HepG2 (cell line): ENCODE measurements around the gene RAP2C. TPM values are rescaled to one million over a fixed set of nuclear protein-coding genes. Genes with fewer than 3 reads are reported as not detected.

Experiments
- CHD2 ChIP-seq: IDR thresholded peaks from 2 replicates; pipeline ENCODE4 v1.6.1; 2011; ENCODE audit warnings: low read depth, low read length, improper control_type of control experiment
- GABPB1 ChIP-seq: IDR thresholded peaks from 2 replicates; pipeline ENCODE4 v1.6.1; 2016; ENCODE audit warnings: mild to moderate bottlenecking, missing genetic modification reagents, moderate library complexity, missing compliant biosample characterization
- GATAD2A ChIP-seq: IDR thresholded peaks from 2 replicates; pipeline ENCODE4 v1.6.1; 2016
- HMGA1 ChIP-seq: sonication (generic); formaldehyde crosslinking; conservative IDR thresholded peaks from 2 replicates; pipeline ENCODE4 v1.4.0; 2020; ENCODE audit warnings: missing genetic modification reagents
- MAFF ChIP-seq: IDR thresholded peaks from 2 replicates; pipeline ENCODE4 v1.6.1; 2011; ENCODE audit warnings: low read depth, low read length, improper control_type of control experiment
- PHB2 ChIP-seq: fragments of 450-650 bp; IDR thresholded peaks from 2 replicates; pipeline ENCODE4 v1.6.1; 2018; ENCODE audit not compliant: partially characterized antibody
- RFX3 ChIP-seq: IDR thresholded peaks from 2 replicates; pipeline ENCODE4 v1.6.1; 2016; ENCODE audit warnings: missing biosample characterization, missing genetic modification reagents
- SOX13 ChIP-seq, 3 experiments: fragments of 450-650 bp in 1 of 3; sonication (generic) in 1 of 3; formaldehyde crosslinking in 1 of 3; IDR thresholded peaks in 2 of 3; conservative IDR thresholded peaks in 1 of 3; 2 replicates each; pipeline versions ENCODE4 v1.5.0 to v1.6.1; 2016 to 2020; ENCODE audit warnings: antibody characterized with exemption in 1 of 3, mild to moderate bottlenecking in 1 of 3, missing compliant biosample characterization in 1 of 3, missing genetic modification reagents in 1 of 3, moderate library complexity in 1 of 3
- ZBTB38 ChIP-seq: sonication (generic); formaldehyde crosslinking; IDR thresholded peaks from 2 replicates; pipeline ENCODE4 v1.5.1; 2020; ENCODE audit warnings: mild to moderate bottlenecking, missing genetic modification reagents
- ZFP37 ChIP-seq: sonication (generic); formaldehyde crosslinking; IDR thresholded peaks from 2 replicates; pipeline ENCODE4 v1.4.0; 2020; ENCODE audit warnings: missing genetic modification reagents, borderline replicate concordance
- ZNF660 ChIP-seq: sonication (generic); formaldehyde crosslinking; IDR thresholded peaks from 2 replicates; pipeline ENCODE4 v1.5.1; 2020; ENCODE audit warnings: mild to moderate bottlenecking, low read depth, missing genetic modification reagents, borderline replicate concordance
- polyA plus RNA-seq, 8 experiments: library from polyadenylated mRNA; depleted of rRNA in 3 of 8; stranded (reverse) in 7 of 8; unstranded in 1 of 8; fragments of >200 nt; fragmentation: Illumina TruSeq in 4 of 8; extraction: Trizol in 4 of 8; gene quantifications; 2 replicates each; pipeline versions ENCODE4 v1.2.1 to v1.2.3, GENCODE V29; 2011 to 2016; ENCODE audit warnings: low read depth in 4 of 8, missing spikeins in 1 of 8, mixed read lengths in 1 of 8; ENCODE audit not compliant: insufficient read depth in 1 of 8
- total RNA-seq, 5 experiments: library from RNA; depleted of rRNA; stranded (reverse); fragments of >200 nt; fragmentation: Illumina TruSeq; extraction: Trizol; gene quantifications; 2 replicates each; pipeline ENCODE4 v1.2.3, GENCODE V29; 2016; ENCODE audit warnings: low read depth in 1 of 5
- TF ChIP-seq, protein P1 (sequence below): sonication (generic); formaldehyde crosslinking; IDR thresholded peaks from 2 replicates; pipeline ENCODE4 v1.5.1; 2020; ENCODE audit warnings: mild to moderate bottlenecking, moderate library complexity, missing genetic modification reagents
- TF ChIP-seq, protein P2 (sequence below): sonication (generic); formaldehyde crosslinking; IDR thresholded peaks from 2 replicates; pipeline ENCODE4 v1.4.0; 2020; ENCODE audit warnings: mild to moderate bottlenecking, missing genetic modification reagents
- TF ChIP-seq, protein P3 (sequence below): sonication (generic); formaldehyde crosslinking; conservative IDR thresholded peaks from 2 replicates; pipeline ENCODE4 v1.4.0; 2020; ENCODE audit warnings: missing genetic modification reagents
- TF ChIP-seq, protein P4 (sequence below): sonication (generic); formaldehyde crosslinking; IDR thresholded peaks from 2 replicates; pipeline ENCODE4 v1.9.0; 2022; ENCODE audit warnings: low read depth, missing genetic modification reagents

Gene RAP2C
- total and polyA plus RNA-seq, 2 of the 13 experiments (the other 11 are each of a cell fraction or from before 2014, with no cell fraction given) = 8.0 to 28.5 TPM

DNA sequence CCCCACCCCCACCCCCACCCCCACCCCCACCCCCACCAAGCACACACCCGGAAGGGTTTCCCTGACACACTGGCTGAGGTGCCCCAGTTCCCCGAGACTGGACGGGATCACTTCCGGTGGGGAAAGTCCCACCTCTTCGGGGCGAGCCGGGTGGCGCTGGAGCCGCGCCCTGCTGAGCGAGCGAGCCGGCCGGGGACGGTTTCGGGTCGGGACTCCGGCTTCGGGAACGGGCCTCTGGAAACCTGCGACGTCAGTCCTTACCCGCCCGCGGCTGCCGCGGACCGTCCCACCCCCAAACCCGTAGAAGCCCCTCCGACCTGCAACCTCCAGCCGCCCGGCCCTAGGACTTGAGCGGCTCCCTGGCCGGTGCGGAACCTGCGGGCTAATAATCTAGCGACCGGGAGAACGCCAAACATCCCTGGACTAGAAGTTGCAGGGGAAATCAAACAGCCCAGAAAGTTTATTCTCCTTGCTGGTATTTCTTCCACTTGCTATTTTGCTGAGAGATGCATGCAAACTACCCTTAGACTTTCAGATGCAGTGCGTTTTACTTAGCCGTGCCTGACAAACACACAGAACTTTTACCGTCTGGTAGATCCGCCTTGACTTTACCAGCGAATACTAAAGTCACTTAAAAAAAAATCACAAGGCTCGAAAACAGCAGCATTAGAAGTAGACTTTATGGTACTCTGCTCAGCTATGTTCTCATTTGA lies 991 bp downstream of the RAP2C start (continued):
- TF ChIP-seq, protein P1, sequence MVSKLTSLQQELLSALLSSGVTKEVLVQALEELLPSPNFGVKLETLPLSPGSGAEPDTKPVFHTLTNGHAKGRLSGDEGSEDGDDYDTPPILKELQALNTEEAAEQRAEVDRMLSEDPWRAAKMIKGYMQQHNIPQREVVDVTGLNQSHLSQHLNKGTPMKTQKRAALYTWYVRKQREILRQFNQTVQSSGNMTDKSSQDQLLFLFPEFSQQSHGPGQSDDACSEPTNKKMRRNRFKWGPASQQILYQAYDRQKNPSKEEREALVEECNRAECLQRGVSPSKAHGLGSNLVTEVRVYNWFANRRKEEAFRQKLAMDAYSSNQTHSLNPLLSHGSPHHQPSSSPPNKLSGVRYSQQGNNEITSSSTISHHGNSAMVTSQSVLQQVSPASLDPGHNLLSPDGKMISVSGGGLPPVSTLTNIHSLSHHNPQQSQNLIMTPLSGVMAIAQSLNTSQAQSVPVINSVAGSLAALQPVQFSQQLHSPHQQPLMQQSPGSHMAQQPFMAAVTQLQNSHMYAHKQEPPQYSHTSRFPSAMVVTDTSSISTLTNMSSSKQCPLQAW (CRISPR knock-in tag) = no peak
- TF ChIP-seq CHD2 = peak; percentile 56
- TF ChIP-seq SOX13 (IDR thresholded peaks at IDR 0.05) = no peak
- TF ChIP-seq SOX13 (CRISPR knock-in tag; conservative IDR thresholded peaks at IDR 0.05 in 1 of 2, IDR thresholded peaks at IDR 0.05 in 1 of 2) = no peak
- TF ChIP-seq RFX3 (CRISPR knock-in tag) = no peak
- TF ChIP-seq, protein P2, sequence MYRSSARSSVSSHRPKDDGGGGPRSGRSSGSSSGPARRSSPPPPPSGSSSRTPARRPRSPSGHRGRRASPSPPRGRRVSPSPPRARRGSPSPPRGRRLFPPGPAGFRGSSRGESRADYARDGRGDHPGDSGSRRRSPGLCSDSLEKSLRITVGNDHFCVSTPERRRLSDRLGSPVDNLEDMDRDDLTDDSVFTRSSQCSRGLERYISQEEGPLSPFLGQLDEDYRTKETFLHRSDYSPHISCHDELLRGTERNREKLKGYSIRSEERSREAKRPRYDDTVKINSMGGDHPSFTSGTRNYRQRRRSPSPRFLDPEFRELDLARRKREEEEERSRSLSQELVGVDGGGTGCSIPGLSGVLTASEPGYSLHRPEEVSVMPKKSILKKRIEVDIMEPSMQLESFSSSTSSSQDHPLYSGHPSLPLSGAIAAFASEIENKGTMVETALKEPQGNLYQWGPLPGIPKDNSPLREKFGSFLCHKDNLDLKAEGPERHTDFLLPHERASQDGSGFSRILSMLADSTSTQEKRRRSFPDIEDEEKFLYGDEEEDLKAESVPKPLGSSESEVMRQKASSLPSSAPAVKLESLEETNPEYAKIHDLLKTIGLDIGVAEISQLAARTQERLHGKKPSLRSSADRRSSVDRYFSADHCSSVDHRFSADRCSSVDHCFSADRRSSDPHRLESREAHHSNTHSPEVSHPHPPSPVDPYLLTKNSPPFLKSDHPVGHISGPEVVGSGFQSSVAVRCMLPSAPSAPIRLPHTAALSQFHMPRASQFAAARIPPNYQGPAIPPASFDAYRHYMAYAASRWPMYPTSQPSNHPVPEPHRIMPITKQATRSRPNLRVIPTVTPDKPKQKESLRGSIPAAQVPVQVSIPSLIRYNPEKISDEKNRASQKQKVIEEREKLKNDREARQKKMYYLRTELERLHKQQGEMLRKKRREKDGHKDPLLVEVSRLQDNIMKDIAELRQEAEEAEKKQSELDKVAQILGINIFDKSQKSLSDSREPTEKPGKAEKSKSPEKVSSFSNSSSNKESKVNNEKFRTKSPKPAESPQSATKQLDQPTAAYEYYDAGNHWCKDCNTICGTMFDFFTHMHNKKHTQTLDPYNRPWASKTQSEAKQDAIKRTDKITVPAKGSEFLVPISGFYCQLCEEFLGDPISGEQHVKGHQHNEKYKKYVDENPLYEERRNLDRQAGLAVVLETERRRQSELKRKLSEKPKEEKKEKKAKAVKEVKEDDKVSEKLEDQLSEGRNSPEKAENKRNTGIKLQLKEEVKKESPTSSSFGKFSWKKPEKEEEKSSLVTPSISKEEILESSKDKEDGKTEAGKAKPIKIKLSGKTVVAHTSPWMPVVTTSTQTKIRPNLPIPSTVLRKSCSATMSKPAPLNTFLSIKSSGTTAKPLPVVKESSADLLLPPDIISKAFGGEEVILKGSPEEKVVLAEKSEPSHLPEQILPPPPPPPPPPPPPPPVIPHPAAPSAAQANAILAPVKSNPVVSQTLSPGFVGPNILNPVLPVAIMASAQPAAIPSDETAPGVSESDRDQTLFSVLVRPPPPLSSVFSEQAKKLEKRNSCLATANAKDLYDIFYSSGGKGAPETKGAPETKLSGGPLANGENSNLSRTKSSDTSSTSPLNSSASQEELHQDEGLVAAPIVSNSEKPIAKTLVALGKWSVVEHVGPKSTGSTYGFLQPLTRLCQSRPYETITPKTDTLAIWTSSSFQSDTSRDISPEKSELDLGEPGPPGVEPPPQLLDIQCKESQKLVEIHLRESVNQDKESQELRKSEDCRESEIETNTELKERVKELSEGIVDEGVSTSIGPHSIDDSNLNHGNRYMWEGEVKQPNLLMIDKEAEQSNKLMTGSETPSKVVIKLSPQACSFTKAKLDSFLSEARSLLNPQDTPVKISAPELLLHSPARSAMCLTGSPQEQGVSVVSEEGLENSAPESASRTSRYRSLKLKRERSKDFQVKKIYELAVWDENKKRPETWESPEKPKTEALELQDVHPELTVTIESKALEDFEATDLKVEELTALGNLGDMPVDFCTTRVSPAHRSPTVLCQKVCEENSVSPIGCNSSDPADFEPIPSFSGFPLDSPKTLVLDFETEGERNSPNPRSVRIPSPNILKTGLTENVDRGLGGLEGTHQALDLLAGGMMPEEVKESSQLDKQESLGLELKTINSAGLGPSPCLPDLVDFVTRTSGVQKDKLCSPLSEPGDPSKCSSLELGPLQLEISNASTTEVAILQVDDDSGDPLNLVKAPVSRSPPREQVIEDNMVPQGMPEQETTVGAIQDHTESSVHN = no peak
- TF ChIP-seq, protein P3, sequence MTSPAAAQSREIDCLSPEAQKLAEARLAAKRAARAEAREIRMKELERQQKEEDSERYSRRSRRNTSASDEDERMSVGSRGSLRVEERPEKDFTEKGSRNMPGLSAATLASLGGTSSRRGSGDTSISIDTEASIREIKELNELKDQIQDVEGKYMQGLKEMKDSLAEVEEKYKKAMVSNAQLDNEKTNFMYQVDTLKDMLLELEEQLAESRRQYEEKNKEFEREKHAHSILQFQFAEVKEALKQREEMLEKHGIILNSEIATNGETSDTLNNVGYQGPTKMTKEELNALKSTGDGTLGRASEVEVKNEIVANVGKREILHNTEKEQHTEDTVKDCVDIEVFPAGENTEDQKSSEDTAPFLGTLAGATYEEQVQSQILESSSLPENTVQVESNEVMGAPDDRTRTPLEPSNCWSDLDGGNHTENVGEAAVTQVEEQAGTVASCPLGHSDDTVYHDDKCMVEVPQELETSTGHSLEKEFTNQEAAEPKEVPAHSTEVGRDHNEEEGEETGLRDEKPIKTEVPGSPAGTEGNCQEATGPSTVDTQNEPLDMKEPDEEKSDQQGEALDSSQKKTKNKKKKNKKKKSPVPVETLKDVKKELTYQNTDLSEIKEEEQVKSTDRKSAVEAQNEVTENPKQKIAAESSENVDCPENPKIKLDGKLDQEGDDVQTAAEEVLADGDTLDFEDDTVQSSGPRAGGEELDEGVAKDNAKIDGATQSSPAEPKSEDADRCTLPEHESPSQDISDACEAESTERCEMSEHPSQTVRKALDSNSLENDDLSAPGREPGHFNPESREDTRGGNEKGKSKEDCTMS (CRISPR knock-in tag) = no peak
- no peak for TF ChIP-seq ZNF660
- TF ChIP-seq MAFF = no peak
- TF ChIP-seq HMGA1 (CRISPR knock-in tag) = no peak
- 0 out of 2 replicates have a peak, but pooled peaks have one; percentile 11 for TF ChIP-seq GATAD2A (CRISPR knock-in tag)
- no peak for TF ChIP-seq PHB2
- TF ChIP-seq, protein P4, sequence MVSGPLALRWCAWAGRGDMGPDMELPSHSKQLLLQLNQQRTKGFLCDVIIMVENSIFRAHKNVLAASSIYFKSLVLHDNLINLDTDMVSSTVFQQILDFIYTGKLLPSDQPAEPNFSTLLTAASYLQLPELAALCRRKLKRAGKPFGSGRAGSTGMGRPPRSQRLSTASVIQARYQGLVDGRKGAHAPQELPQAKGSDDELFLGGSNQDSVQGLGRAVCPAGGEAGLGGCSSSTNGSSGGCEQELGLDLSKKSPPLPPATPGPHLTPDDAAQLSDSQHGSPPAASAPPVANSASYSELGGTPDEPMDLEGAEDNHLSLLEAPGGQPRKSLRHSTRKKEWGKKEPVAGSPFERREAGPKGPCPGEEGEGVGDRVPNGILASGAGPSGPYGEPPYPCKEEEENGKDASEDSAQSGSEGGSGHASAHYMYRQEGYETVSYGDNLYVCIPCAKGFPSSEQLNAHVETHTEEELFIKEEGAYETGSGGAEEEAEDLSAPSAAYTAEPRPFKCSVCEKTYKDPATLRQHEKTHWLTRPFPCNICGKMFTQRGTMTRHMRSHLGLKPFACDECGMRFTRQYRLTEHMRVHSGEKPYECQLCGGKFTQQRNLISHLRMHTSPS (CRISPR knock-in tag) = no peak
- peak; percentile 92 for TF ChIP-seq GABPB1 (CRISPR knock-in tag)
- TF ChIP-seq ZBTB38 (CRISPR knock-in tag) = no peak
- no peak for TF ChIP-seq ZFP37 (CRISPR knock-in tag)
